Stimulated activated CD8-positive, alpha-beta memory T cell treated with anti-CD3 and anti-CD28 coated beads, Interleukin-2, amount 100 ng/mL, for 48 hours (primary cell): ENCODE data around the gene TMEM123.

Experiments
- DNase-seq, 2 donors: peaks; one replicate each; pipeline ENCODE4 v3.0.0-alpha.2; 2020; ENCODE audit warnings: low read depth in 2 of 2

TMEM123 gene

GRCh38 chr11:102452461-102453301 lies at the start of gene TMEM123:
TSS of gene TMEM123 (minus strand) at chr11:102452765. CDS start at chr11:102452623, 142 bp downstream.
- peak; percentile 86 to 88 for DNase-seq

- DNase-seq, result no peak
Observed at GRCh38 chr11:102500829-102501228, 48.3 kb upstream of the TMEM123 start.

GRCh38 chr11:102499931-102500330 lies 47.4 kb upstream of the TMEM123 start:
- no peak for DNase-seq

GRCh38 chr11:102499151-102499550 lies 46.6 kb upstream of the TMEM123 start:
- DNase-seq, result no peak

- no peak for DNase-seq
Observed at GRCh38 chr11:102497061-102497460, 44.5 kb upstream of the TMEM123 start.

GRCh38 chr11:102495161-102496042 lies 42.8 kb upstream of the TMEM123 start:
- no peak for DNase-seq

- no peak for DNase-seq
Observed at GRCh38 chr11:102494216-102494615, 41.7 kb upstream of the TMEM123 start.

GRCh38 chr11:102493524-102493923 lies 41.0 kb upstream of the TMEM123 start:
- DNase-seq, result no peak

GRCh38 chr11:102491969-102492368 lies 39.4 kb upstream of the TMEM123 start:
- no peak for DNase-seq

GRCh38 chr11:102489186-102490145 lies 36.9 kb upstream of the TMEM123 start:
- DNase-seq, result no peak

- no peak for DNase-seq
Observed at GRCh38 chr11:102488208-102488607, 35.6 kb upstream of the TMEM123 start.

GRCh38 chr11:102487214-102487613 lies 34.6 kb upstream of the TMEM123 start:
- DNase-seq, result no peak

GRCh38 chr11:102486584-102486983 lies 34.0 kb upstream of the TMEM123 start:
- no peak for DNase-seq

- DNase-seq, result no peak
Observed at GRCh38 chr11:102485095-102485722, 32.6 kb upstream of the TMEM123 start.

GRCh38 chr11:102482433-102482832 lies 29.9 kb upstream of the TMEM123 start:
- DNase-seq, result no peak

GRCh38 chr11:102479733-102480132 lies 27.2 kb upstream of the TMEM123 start:
- no peak for DNase-seq

GRCh38 chr11:102478673-102479299 lies 26.2 kb upstream of the TMEM123 start:
- DNase-seq, result no peak

- DNase-seq, result no peak
Observed at GRCh38 chr11:102476812-102477211, 24.2 kb upstream of the TMEM123 start.

- no peak for DNase-seq
Observed at GRCh38 chr11:102476069-102476468, 23.5 kb upstream of the TMEM123 start.

- no peak for DNase-seq
Observed at GRCh38 chr11:102473543-102473942, 21.0 kb upstream of the TMEM123 start.

- DNase-seq, result no peak
Observed at GRCh38 chr11:102472127-102472526, 19.6 kb upstream of the TMEM123 start.
